ENCODE results near the gene TOP2B. TPM values are rescaled to one million over a fixed set of nuclear protein-coding genes. Genes with fewer than 3 reads are reported as not detected.

TOP2B gene
- total and polyA plus RNA-seq, 9 of the 15 experiments (the other 6 are each of a cell fraction or from before 2014, with no cell fraction given), result 45.3 to 186 (median 134) TPM

DNA sequence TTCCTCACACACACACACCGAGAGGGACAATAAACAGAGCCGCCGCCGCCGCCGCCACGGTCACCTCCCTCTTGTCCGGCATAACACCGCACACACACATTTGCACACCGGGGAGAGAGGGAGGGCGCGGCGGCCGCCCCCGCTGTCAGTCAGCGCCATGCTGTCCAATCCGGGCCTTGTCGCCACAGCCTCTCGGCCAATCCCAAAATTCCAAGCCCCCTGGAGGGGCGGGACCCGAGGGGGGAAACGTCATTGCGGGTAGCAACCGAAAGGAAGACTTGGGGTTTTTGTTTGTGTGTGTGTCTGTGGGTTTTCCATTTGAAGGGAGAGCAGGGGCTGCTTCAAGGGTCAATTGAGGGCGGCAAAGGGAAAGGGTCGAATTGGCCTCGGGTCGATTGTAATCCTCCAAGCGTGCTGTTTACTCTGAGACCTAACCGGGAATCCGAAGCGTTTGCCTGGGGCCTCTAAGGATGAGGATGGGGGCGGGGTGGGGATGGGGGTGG lies at the start of gene TOP2B (continued):
- TF ChIP-seq RERE (CRISPR knock-in tag; IDR thresholded peaks at IDR 0.05; ENCODE audit: borderline replicate concordance), result no peak
- TF ChIP-seq FOXK1 (CRISPR knock-in tag; IDR thresholded peaks at IDR 0.05; ENCODE audit: borderline replicate concordance), result peak; percentile 21; the same call in 1 of the 2 replicates
- no peak for TF ChIP-seq CAMTA2 (CRISPR knock-in tag; conservative IDR thresholded peaks at IDR 0.05)
- no peak for TF ChIP-seq ZNF146 (CRISPR knock-in tag; IDR thresholded peaks at IDR 0.05; ENCODE audit: unreplicated experiment)
- no peak for TF ChIP-seq ZNF384 (IDR thresholded peaks at IDR 0.05; ENCODE audit: low read depth, low read length)
- TF ChIP-seq NCOA4 (IDR thresholded peaks at IDR 0.05; ENCODE audit: partially characterized antibody), result no peak
- no peak for TF ChIP-seq JUNB (CRISPR knock-in tag; conservative IDR thresholded peaks at IDR 0.05)
- TF ChIP-seq CBX8 (IDR thresholded peaks at IDR 0.05; ENCODE audit: borderline replicate concordance, extremely low read depth, low read depth, low read length, poor library complexity, severe bottlenecking), result no peak
- no peak for TF ChIP-seq E2F1 (CRISPR knock-in tag; IDR thresholded peaks at IDR 0.05)
- TF ChIP-seq MLX (CRISPR knock-in tag; conservative IDR thresholded peaks at IDR 0.05), result no peak
- peak; percentile 28; the same call in 1 of the 2 replicates for TF ChIP-seq ZNF766 (CRISPR knock-in tag; conservative IDR thresholded peaks at IDR 0.05)
- TF ChIP-seq CREB3 (tag; conservative IDR thresholded peaks at IDR 0.05; ENCODE audit: low read depth), result no peak
- TF ChIP-seq ZNF165 (CRISPR knock-in tag; IDR thresholded peaks at IDR 0.05; ENCODE audit: borderline replicate concordance), result 0 out of 2 replicates have a peak, but pooled peaks have one; percentile 60
- no peak for TF ChIP-seq U2AF2 (optimal IDR thresholded peaks at IDR 0.05; ENCODE audit: low read depth, low read length)
- TF ChIP-seq RUNX1 (IDR thresholded peaks at IDR 0.05; ENCODE audit: low read depth), result no peak
- TF ChIP-seq SREBF1 (IDR thresholded peaks at IDR 0.05; ENCODE audit: borderline replicate concordance, low read depth, low read length), result no peak
- no peak for TF ChIP-seq PRMT5 (CRISPR knock-in tag; IDR thresholded peaks at IDR 0.05)
